PC-9 (cell line): ENCODE results near the gene CGGBP1. TPM values are rescaled to one million over a fixed set of nuclear protein-coding genes. Genes with fewer than 3 reads are reported as not detected.

ENCODE experiments used
- BruUV-seq: library from RNA; stranded (reverse); fragments of 400-500 nt; replicated peaks from 2 replicates; lab custom pipeline; 2021; lab: Mats Ljungman, UMichigan
- CTCF ChIA-PET: fragments of 300-600 bp; sonication (Branson Sonifier 250); formaldehyde crosslinking; loops from one replicate; lab custom pipeline; 2022; ENCODE audit warnings: antibody characterized with exemption; lab: Charles Lee
- POLR2A ChIA-PET: fragments of 300-600 bp; sonication (Branson Sonifier 250); formaldehyde crosslinking; loops from one replicate; lab custom pipeline; 2022; ENCODE audit warnings: antibody characterized with exemption; ENCODE audit not compliant: unreplicated experiment; lab: Charles Lee
- DNase-seq, 2 experiments: peaks; one replicate each; pipeline versions ENCODE4 v3.0.0 to v3.0.0-alpha.2; 2015 to 2022; ENCODE audit warnings: mixed read lengths in 1 of 2
- H2AFZ ChIP-seq: fragments of 200-600 bp; sonication (generic); 2 replicates; pipeline ENCODE4 v1.8.1; 2017; ENCODE audit warnings: antibody characterized with exemption
- H3F3A ChIP-seq: fragments of 200-600 bp; sonication (generic); 2 replicates; pipeline ENCODE4 v1.8.1; 2017; ENCODE audit warnings: antibody characterized with exemption, mild to moderate bottlenecking, low read depth; ENCODE audit not compliant: insufficient read depth
- H3K27ac ChIP-seq: fragments of 200-600 bp; sonication (generic); 2 replicates; pipeline ENCODE4 v1.6.1; 2016; ENCODE audit warnings: mixed run types
- H3K27me3 ChIP-seq: fragments of 200-600 bp; sonication (generic); 2 replicates; pipeline ENCODE4 v1.6.1; 2016; ENCODE audit warnings: low read depth, mixed run types; ENCODE audit not compliant: insufficient read depth
- H3K36me3 ChIP-seq: fragments of 200-600 bp; sonication (generic); 2 replicates; pipeline ENCODE4 v1.6.1; 2016; ENCODE audit warnings: low read depth, mixed run types
- H3K4me1 ChIP-seq: fragments of 200-600 bp; sonication (generic); replicated peaks from 2 replicates; pipeline ENCODE4 v1.6.1; 2016; ENCODE audit warnings: mixed run types; ENCODE audit not compliant: insufficient read depth
- H3K4me2 ChIP-seq: fragments of 200-600 bp; sonication (generic); 2 replicates; pipeline ENCODE4 v1.6.1; 2017; ENCODE audit warnings: mixed run types
- H3K4me3 ChIP-seq: fragments of 200-600 bp; sonication (generic); 2 replicates; pipeline ENCODE4 v1.6.1; 2016; ENCODE audit warnings: mixed run types
- H3K79me2 ChIP-seq: fragments of 200-600 bp; sonication (generic); 2 replicates; pipeline ENCODE4 v1.6.1; 2017; ENCODE audit warnings: low read depth, mixed run types
- H3K9me2 ChIP-seq: fragments of 200-600 bp; sonication (generic); 2 replicates; pipeline ENCODE4 v1.8.1; 2017; ENCODE audit warnings: mild to moderate bottlenecking; ENCODE audit not compliant: insufficient read depth
- H3K9me3 ChIP-seq: fragments of 200-600 bp; sonication (generic); 2 replicates; pipeline ENCODE4 v1.8.1; 2016; ENCODE audit warnings: low read depth; ENCODE audit not compliant: insufficient read depth
- H4K20me1 ChIP-seq: fragments of 200-600 bp; sonication (generic); 2 replicates; pipeline ENCODE4 v1.8.1; 2017; ENCODE audit not compliant: insufficient read depth
- CTCF ChIP-seq: fragments of 200-600 bp; sonication (generic); conservative IDR thresholded peaks from 2 replicates; pipeline ENCODE4 v1.6.1; 2017; ENCODE audit warnings: mixed run types, antibody characterized with exemption, mild to moderate bottlenecking, moderate library complexity
- EZH2 ChIP-seq: fragments of 200-600 bp; sonication (generic); IDR thresholded peaks from 2 replicates; pipeline ENCODE4 v1.8.0; 2017; ENCODE audit warnings: antibody characterized with exemption, low read depth
- intact Hi-C: fragments of 100-400 bp; cut with micrococcal nuclease; formaldehyde crosslinking; loops from one replicate; pipeline ENCODE4 v1.10.0; 2022; ENCODE audit not compliant: unreplicated experiment
- total RNA-seq: library from RNA; stranded (reverse); gene quantifications from 2 replicates; pipeline ENCODE4 v1.2.3, GENCODE V29; 2021

CGGBP1 gene
- total RNA-seq, 1 experiment from 2014 or later = 47.5 TPM

- Histone ChIP-seq H3K36me3 (no peaks in the 10 kb centered on the region), H3K4me2 (no peak overlapping the region), H3K4me3 (no peak overlapping the region), H3K9me3 (no peaks in the 10 kb centered on the region), H3K27me3 (no peaks in the 10 kb centered on the region), H3K4me1 (0 out of 2 replicates have a peak, but pooled peaks cover 3% of the 10 kb centered on the region), H3F3A (no peaks in the 10 kb centered on the region), H2AFZ (no peak overlapping the region), H3K27ac (no peak overlapping the region), H3K79me2 (no peaks in the 10 kb centered on the region), H3K9me2 (no peaks in the 10 kb centered on the region), H4K20me1 (no peaks in the 10 kb centered on the region)
- no peak for DNase-seq
- POLR2A ChIA-PET = interaction anchor here (0.7 kb wide), 1 partner anchor 944 kb away, joined by 7 read pairs; no protein-coding TSS in a partner anchor
- CTCF ChIA-PET = no interaction called here
- TF ChIP-seq CTCF (no peak), EZH2 (no peak)
- intact Hi-C loops = no loop called here
- BruUV-seq = no TSS peak
These were observed 22.6 kb downstream of the CGGBP1 start for GRCh38 chr3:88036221-88036620.

GRCh38 chr3:88034491-88035275 is 24.1 kb downstream of the CGGBP1 start:
- no peaks in the 10 kb centered on the region for H3K36me3 ChIP-seq
- no peak overlapping the region for H3K4me2 ChIP-seq
- no TSS peak for BruUV-seq
- H2AFZ ChIP-seq = no peak overlapping the region
- no peak for DNase-seq
- H3K4me3 ChIP-seq = no peak overlapping the region
- CTCF ChIA-PET = no interaction called here
- POLR2A ChIA-PET = no interaction called here
- H3K9me3 ChIP-seq = no peaks in the 10 kb centered on the region
- TF ChIP-seq CTCF (no peak), EZH2 (no peak)
- no peaks in the 10 kb centered on the region for H3K27me3 ChIP-seq
- H3K4me1 ChIP-seq = 0 out of 2 replicates have a peak, but pooled peaks cover 6% of the 10 kb centered on the region
- 0 out of 2 replicates have a peak, but pooled peaks cover 4% of the 10 kb centered on the region for H3K9me2 ChIP-seq
- H3F3A ChIP-seq = no peaks in the 10 kb centered on the region
- no peak overlapping the region for H3K27ac ChIP-seq
- intact Hi-C loops = no loop called here
- H3K79me2 ChIP-seq = no peaks in the 10 kb centered on the region
- no peaks in the 10 kb centered on the region for H4K20me1 ChIP-seq

GRCh38 chr3:88033808-88034207 is 25.0 kb downstream of the CGGBP1 start:
- H3K9me2 ChIP-seq = 0 out of 2 replicates have a peak, but pooled peaks cover 4% of the 10 kb centered on the region
- no peaks in the 10 kb centered on the region for H4K20me1 ChIP-seq
- no peak overlapping the region for H3K4me3 ChIP-seq
- no peaks in the 10 kb centered on the region for H3F3A ChIP-seq
- H3K79me2 ChIP-seq = no peaks in the 10 kb centered on the region
- no TSS peak for BruUV-seq
- H3K4me2 ChIP-seq = no peak overlapping the region
- ChIA-PET POLR2A (no interaction called here), CTCF (no interaction called here)
- no peak for TF ChIP-seq EZH2
- no peak for TF ChIP-seq CTCF
- H3K27me3 ChIP-seq = no peaks in the 10 kb centered on the region
- H3K27ac ChIP-seq = no peak overlapping the region
- H3K9me3 ChIP-seq = no peaks in the 10 kb centered on the region
- no peak overlapping the region; the same call in 1 of the 2 replicates for H2AFZ ChIP-seq
- 0 out of 2 replicates have a peak, but pooled peaks cover 6% of the 10 kb centered on the region for H3K4me1 ChIP-seq
- H3K36me3 ChIP-seq = no peaks in the 10 kb centered on the region
- intact Hi-C loops = no loop called here
- no peak for DNase-seq
